Erythroblast (primary cell): ENCODE measurements around the gene OR6V1.

ENCODE experiments used
- DNase-seq, 2 experiments: peaks; one replicate each; lab custom pipeline; 2025; lab: John Stamatoyannopoulos, UW
- GATA1 ChIP-seq: IDR thresholded peaks from 2 replicates; pipeline ENCODE4 v1.6.1; 2011; ENCODE audit warnings: low read depth, mild to moderate bottlenecking, control low read depth, low read length, moderate library complexity
- POLR2A ChIP-seq: IDR thresholded peaks from 2 replicates; pipeline ENCODE4 v1.6.1; 2011; ENCODE audit warnings: mild to moderate bottlenecking, low read length

OR6V1 gene

GRCh38 chr7:143023047-143023446 is 29.1 kb upstream of the OR6V1 start:
- TF ChIP-seq POLR2A (no peak), GATA1 (no peak)
- DNase-seq: no peak

GRCh38 chr7:143025371-143025770 is 26.8 kb upstream of the OR6V1 start:
- no peak for TF ChIP-seq POLR2A
- TF ChIP-seq GATA1: no peak
- no peak for DNase-seq

- no peak for DNase-seq
- no peak for TF ChIP-seq GATA1
- no peak for TF ChIP-seq POLR2A
Observed at GRCh38 chr7:143027032-143027431, 25.1 kb upstream of the OR6V1 start, which contains the start of gene OR9A2. OR9A2 (minus strand) TSS chr7:143027132; CDS start chr7:143027132, 0 bp downstream.

GRCh38 chr7:143027683-143028082 is 24.5 kb upstream of the OR6V1 start:
- no peak for DNase-seq
- TF ChIP-seq POLR2A (no peak), GATA1 (no peak)

- no peak for TF ChIP-seq GATA1
- DNase-seq: no peak
Observed at GRCh38 chr7:143038635-143039034, 13.5 kb upstream of the OR6V1 start.

- DNase-seq: no peak
- TF ChIP-seq POLR2A: no peak
- TF ChIP-seq GATA1: no peak
Observed at GRCh38 chr7:143040209-143040715, 11.9 kb upstream of the OR6V1 start.

- TF ChIP-seq GATA1 (no peak), POLR2A (no peak)
Observed at GRCh38 chr7:143041346-143041745, 10.8 kb upstream of the OR6V1 start.

GRCh38 chr7:143042159-143042789 is 9.9 kb upstream of the OR6V1 start:
- DNase-seq: no peak
- TF ChIP-seq GATA1 (no peak), POLR2A (no peak)

More at GRCh38 chr7:143041346-143041745, 10.8 kb upstream of the OR6V1 start:
- no peak for DNase-seq

- no peak for DNase-seq
- no peak for TF ChIP-seq POLR2A
- TF ChIP-seq GATA1: no peak
Observed at GRCh38 chr7:143042790-143043271, 9.3 kb upstream of the OR6V1 start.

GRCh38 chr7:143043391-143043790 is 8.8 kb upstream of the OR6V1 start:
- no peak for TF ChIP-seq POLR2A
- TF ChIP-seq GATA1: no peak
- no peak for DNase-seq

- no peak for DNase-seq
- TF ChIP-seq GATA1: no peak
Observed at GRCh38 chr7:143046426-143046851, 5.7 kb upstream of the OR6V1 start.

- TF ChIP-seq GATA1: no peak
- no peak for TF ChIP-seq POLR2A
Observed at GRCh38 chr7:143047326-143047725, 4.8 kb upstream of the OR6V1 start.

GRCh38 chr7:143048827-143049226 is 3.3 kb upstream of the OR6V1 start:
- DNase-seq: no peak
- no peak for TF ChIP-seq GATA1
- no peak for TF ChIP-seq POLR2A

More at GRCh38 chr7:143047326-143047725, 4.8 kb upstream of the OR6V1 start:
- DNase-seq: no peak

- no peak for TF ChIP-seq POLR2A
- TF ChIP-seq GATA1: no peak
- DNase-seq: no peak
Observed at GRCh38 chr7:143049362-143049761, 2.8 kb upstream of the OR6V1 start.

- TF ChIP-seq GATA1: no peak
- TF ChIP-seq POLR2A: no peak
- no peak for DNase-seq
Observed at GRCh38 chr7:143050931-143051330, 1.2 kb upstream of the OR6V1 start.
